ENCODE results near the gene TLR2. TPM values are rescaled to one million over a fixed set of nuclear protein-coding genes. Genes with fewer than 3 reads are reported as not detected.

TLR2 gene, protein sequence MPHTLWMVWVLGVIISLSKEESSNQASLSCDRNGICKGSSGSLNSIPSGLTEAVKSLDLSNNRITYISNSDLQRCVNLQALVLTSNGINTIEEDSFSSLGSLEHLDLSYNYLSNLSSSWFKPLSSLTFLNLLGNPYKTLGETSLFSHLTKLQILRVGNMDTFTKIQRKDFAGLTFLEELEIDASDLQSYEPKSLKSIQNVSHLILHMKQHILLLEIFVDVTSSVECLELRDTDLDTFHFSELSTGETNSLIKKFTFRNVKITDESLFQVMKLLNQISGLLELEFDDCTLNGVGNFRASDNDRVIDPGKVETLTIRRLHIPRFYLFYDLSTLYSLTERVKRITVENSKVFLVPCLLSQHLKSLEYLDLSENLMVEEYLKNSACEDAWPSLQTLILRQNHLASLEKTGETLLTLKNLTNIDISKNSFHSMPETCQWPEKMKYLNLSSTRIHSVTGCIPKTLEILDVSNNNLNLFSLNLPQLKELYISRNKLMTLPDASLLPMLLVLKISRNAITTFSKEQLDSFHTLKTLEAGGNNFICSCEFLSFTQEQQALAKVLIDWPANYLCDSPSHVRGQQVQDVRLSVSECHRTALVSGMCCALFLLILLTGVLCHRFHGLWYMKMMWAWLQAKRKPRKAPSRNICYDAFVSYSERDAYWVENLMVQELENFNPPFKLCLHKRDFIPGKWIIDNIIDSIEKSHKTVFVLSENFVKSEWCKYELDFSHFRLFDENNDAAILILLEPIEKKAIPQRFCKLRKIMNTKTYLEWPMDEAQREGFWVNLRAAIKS
- total RNA-seq, result 0.16 TPM in 1 of 2 replicates, not detected in the other

DNA sequence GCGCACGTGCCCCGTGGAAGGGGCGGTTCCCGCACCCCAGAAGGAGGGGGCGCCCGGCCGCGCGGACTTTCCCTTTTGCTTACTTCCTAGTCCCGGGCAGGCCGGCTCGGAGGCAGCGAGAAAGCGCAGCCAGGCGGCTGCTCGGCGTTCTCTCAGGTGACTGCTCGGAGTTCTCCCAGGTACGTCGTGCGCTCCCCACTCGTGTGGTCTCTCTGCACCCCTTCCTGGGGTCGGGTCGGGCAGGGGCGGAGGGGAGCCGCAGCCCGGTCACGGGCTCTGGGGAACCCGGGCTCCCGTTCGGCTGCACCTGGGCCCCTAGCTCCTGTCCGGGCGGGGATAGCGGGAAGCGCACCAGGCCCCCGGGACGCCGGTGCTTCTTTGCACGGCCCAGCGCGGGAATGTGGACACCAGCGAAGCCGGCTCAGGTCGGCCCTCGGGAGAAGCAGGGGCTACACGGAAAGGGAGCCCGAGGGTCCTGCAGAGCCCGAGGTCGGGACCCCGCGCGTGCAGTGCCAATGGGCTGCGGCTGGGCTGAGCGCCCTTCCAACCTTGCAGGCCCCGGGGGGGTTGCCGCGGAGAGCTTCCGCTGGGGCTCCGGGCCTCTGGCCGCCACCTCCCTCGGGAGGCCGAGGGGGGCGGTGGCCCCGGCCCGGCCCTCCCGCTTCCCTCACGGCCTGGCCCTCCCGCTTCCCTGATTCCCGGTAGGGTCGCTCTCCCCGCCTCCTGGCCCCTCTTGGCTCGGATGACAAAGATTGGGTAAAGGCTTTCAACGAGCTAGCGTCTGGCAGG, at the start of gene TLR2:
TLR2 (plus strand) TSS at position 99 of the 789 bp plus-strand sequence. CDS start 18,628 bp downstream, outside the sequence.

Other genes starting within 250 kb of the TLR2 start
- 5.2 and 14.4 TPM in 2 replicates for gene TMEM131L, start 217.9 kb upstream of the TLR2 start, total RNA-seq
- gene RNF175, start 75.7 kb downstream of the TLR2 start, total RNA-seq, result not detected in 2 replicates
- gene SFRP2, start 104.8 kb downstream of the TLR2 start, total RNA-seq, result not detected in 2 replicates

All from cardiac atrium fibroblast (primary cell).